G401 (cell line): ENCODE measurements around the gene PPP1R27. TPM values are rescaled to one million over a fixed set of nuclear protein-coding genes. Genes with fewer than 3 reads are reported as not detected.

Experiments used
- DNase-seq: peaks from one replicate; pipeline ENCODE4 v3.0.0-alpha.2; 2015; ENCODE audit warnings: low spot score
- in situ Hi-C: cut with HindIII; loops from 2 replicates; pipeline ENCODE4 v1.10.0; 2016; ENCODE audit warnings: low sequenced_read_pairs, mixed read lengths
- total RNA-seq: library from RNA; depleted of rRNA; stranded (reverse); fragments of >200 nt; shearing (Covaris generic); gene quantifications from 2 replicates; pipeline ENCODE4 v1.2.3, GENCODE V29; 2014

The PPP1R27 gene
- total RNA-seq, 1 experiment from 2014 or later, result not detected

GRCh38 chr17:81810476-81810875 lies 24.4 kb downstream of the PPP1R27 start:
- no peak for DNase-seq
- in situ Hi-C loops, result no loop called here

GRCh38 chr17:81809556-81809998 lies 25.3 kb downstream of the PPP1R27 start:
- no peak for DNase-seq
- in situ Hi-C loops, result no loop called here

DNA sequence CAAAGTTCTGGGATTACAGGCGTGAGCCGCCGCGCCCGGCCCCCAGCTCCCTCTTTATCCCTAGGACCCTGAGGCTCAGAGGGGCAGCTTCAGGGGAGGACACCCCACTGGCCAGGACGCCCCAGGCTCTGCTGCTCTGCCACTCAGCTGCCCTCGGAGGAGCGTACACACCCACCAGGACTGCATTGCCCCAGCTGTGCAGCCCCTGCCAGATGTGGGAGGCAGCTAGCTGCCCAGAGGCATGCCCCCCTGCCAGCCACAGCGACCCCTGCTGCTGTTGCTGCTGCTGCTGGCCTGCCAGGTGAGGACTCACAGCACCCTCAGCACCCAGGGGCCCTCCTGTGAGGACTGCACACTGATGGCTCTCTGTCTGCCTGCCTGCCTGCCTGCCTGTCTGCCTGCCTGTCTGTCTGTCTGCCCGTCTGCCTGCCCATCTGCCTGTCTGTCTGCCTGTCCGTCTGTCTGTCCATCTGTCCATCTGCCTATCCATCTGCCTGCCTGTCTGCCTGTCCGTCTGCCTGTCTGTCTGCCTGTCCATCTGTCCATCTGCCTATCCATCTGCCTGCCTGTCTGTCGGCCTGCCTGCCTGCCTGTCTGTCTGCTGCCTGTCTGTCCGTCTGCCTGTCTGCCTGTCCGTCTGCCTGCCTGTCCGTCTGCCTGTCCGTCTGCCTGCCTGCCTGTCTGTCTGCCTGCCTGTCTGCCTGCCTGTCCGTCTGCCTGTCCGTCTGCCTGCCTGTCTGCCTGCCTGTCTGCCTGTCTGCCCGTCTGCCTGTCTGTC lies 25.9 kb downstream of the PPP1R27 start:
- in situ Hi-C loops, result no loop called here
- no peak for DNase-seq

- DNase-seq, result no peak
- in situ Hi-C loops, result no loop called here
Measured at GRCh38 chr17:81807839-81808238, 27.0 kb downstream of the PPP1R27 start.

DNA sequence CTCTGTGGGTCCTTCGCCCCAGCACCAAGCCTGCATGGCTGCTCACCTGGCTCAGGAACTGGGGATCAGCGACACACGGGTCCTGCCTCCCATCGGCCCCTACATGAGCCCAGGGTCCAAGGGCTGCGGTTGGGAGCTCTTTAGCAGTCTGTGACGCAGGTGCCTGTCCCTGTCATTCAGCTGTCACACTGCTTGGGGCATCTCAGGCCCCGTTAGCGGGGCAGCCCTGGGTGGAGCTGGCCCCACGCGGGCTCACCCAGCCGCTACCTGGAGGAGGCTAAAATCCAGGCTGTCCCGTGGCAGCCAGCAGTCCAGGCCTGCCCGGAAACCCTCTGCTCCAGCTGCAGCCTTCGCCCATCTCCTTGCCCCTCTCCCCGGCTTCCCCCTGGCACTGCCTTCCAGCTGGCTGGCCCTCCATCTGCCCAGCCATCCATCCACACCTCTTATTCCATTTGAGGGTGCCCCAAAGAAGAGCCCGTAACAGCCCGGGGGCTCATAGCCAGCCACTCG lies 27.6 kb downstream of the PPP1R27 start:
- no peak for DNase-seq
- in situ Hi-C loops, result no loop called here

DNA sequence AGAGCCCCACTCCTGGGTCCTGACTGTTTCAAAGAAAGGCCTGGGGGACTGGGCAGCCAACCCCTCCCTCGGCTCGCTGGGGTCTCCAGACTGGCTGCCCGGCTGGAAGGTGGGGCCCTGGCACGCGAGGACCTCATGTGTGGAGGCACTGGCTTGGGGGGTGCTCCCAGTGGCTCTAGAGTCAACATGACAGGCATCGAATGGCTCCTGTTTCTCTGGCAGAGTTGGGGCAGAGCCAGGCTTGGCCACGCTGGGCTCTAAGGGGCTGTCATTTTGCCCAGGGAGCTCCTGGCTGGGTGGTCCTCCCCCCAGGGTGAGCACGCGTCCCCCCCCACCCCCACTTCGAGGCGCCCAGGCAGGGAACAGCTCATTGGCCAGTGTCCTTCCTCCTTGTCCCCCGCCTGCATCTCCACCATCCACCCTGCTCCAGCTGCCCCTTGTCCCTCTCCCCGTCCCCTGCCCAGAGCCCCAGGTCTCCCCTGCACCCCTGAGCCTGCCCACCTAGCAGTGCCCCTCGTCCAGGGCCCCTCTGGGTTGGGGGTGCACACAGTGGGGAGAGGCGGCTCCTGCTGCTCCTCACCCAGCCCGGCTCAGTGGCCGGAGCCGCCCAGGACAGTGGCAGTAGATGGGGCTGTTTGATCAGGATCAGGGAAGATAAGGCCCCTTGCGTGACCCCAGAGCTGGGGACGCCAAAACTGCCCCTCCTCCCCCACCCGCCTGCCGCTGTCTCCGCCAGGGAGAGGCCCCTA lies 28.2 kb downstream of the PPP1R27 start:
- no peak for DNase-seq

DNA sequence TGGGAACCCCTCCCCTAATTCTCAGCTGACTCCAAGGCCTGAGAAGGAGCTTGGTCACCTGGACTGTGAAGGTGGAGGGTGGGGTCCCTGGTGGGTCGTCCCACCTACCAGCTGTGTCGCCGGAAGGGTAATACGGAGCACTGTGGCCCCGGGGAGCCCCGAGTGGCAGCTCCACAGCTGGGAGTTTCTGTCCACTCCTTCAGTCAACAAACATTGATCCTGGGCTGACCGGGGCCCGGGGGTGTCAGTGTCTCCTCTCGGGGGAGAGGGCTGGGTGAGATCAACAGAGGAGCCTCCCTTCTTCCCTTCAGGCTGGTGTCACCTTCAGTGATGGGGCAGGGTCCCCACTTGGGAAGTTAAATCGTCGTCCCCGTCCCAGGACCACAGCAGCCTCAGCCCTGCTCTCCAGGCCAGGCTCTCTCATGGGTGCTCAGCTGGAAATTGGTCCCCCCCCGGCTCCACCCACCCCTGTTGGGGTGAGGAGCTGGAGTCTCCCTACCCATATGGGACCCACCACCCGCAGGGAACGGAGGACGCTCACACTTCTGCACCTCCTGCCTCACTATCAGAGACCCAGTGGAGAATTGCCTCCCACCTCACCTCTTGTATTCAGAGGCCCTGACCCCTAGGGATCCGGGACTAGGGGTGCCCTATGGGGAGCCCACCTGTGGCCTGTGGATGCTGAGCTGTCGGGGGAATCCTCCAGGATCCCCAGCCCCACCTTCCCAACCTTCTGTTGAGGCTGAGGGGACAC lies 29.0 kb downstream of the PPP1R27 start:
- DNase-seq, result no peak
- in situ Hi-C loops, result no loop called here

More for the DNA sequence above, 28.2 kb downstream of the PPP1R27 start:
- in situ Hi-C loops, result no loop called here

GRCh38 chr17:81804559-81805399 lies 30.1 kb downstream of the PPP1R27 start:
- in situ Hi-C loops, result no loop called here
- DNase-seq, result no peak

- in situ Hi-C loops, result no loop called here
- DNase-seq, result no peak
Measured at GRCh38 chr17:81803728-81804558, 30.9 kb downstream of the PPP1R27 start, which contains the start of gene GCGR. Gene GCGR, plus strand, starts transcription at chr17:81804150. Its CDS starts 4,869 bp downstream, at chr17:81809019.

DNA sequence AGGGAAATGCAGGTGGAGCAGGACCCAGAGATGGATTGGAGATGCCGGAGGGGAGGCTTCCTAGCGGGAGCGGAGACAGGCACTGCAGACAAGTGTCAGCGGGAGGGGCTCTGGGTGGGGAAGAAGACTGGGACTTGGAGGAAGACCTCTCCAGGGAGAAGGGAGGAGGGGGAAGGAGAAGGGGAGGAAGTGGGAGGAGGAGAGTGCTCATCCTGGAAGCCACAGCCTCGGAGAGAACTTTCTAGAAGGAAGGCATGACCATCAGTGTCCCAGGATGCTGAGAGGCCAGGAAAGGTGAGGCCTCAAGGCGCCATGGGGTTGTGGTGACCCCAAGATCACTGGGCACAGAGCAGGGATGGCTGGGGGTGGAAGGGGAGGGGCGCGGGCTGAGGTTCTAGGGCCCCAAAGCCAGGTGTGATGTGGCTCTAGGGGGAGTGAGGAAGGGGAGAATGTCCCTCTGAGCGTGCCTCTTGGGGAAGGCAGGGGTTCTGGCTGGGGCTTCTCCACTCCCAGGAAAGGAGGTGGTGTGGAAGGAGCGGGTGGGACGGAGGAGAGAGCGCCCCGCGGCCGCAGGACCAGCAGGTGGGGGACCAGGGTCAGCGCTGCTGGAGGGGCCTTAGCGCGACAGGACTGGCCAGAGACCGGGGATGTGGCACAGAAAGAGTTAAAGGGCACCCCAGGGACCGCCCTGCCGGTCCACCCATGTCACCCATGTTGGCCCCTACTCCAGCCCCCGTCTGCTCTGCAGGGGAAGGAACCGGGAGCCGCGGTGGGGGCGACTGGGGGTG lies 31.8 kb downstream of the PPP1R27 start:
- in situ Hi-C loops, result no loop called here
- no peak for DNase-seq

- no peak for DNase-seq
- in situ Hi-C loops, result no loop called here
Measured at GRCh38 chr17:81802048-81802758, 32.6 kb downstream of the PPP1R27 start.

DNA sequence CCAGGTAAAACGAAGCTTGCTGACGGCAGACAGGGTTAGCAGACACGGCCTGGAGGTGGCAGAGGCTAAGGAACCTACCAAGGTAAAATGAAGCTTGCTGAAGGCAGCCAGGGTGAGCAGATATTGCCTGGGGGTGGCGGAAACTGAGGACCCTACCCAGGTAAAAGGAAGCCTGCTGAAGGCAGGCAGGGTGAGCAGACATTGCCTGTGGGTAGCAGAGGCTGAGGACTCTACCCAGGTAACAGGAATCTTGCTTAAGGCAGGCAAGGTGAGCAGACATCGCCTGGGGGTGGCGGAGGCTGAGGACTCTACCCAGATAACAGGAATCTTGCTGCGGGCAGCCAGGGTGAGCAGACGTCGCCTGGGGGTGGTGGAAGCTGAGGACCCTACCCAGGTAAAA lies 33.5 kb downstream of the PPP1R27 start:
- in situ Hi-C loops, result no loop called here
- no peak for DNase-seq

DNA sequence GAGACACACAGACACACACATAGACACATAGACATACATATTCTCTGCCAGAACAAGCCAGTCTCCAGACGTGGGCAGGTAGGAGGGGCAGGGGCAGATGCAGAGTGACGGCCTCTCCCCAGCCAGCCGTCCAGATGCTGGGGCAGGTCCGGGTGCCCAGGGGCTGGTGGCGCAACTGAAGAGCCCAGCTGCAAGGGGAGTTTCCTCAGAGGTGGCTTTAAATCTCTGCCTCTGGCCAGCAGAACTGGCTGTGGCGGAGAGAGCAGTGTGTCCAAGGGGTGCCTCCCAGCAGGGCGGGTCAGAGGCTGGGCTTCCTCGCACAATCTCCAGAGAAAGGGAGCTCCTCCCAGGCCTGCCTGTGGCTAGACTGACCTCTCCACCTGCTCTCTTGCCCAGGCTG lies 40.3 kb downstream of the PPP1R27 start:
- DNase-seq, result no peak

DNA sequence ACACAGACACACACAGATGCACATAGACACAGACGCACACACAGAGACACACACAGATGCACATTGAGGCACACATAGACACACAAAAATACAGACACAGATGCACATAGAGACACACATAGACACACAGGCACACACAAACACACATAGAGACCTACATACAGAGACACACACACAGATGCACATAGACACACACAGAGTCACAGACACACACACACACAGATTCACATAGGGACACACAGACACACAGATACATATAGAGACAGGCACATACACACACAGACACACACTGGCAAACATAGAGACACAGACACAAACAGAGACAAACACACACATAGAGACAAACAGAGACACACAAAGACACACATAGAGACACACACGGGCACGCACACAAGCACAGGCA lies 40.8 kb downstream of the PPP1R27 start:
- in situ Hi-C loops, result no loop called here
- DNase-seq, result no peak

More for the DNA sequence above, 40.3 kb downstream of the PPP1R27 start:
- in situ Hi-C loops, result no loop called here

- in situ Hi-C loops, result no loop called here
- no peak for DNase-seq
Measured at GRCh38 chr17:81792675-81793615, 41.9 kb downstream of the PPP1R27 start.
